Measurements from ENCODE around the gene FKBP6. TPM values are rescaled to one million over a fixed set of nuclear protein-coding genes. Genes with fewer than 3 reads are reported as not detected.

The FKBP6 gene
- total RNA-seq, 1 donor from 2014 or later = not detected

DNA sequence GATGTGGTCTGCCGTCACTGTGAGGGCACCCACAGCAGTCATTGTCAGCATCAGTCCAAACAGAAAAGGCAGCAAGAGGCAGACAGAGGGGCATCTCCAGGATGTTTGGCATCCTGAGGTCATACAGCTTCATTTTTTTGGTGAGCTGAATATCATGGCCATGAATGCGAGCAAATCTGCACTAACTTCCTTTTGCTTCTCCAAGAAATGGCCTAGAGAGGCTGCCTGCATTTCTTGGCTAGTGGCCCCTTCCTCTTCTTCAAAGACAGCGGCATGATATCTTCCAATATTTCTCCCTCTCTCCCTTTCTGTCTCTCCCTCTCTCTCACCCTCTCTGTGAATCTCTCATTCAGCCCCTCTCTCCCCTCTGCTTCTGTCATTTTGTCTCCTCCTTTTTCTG is 24.8 kb downstream of the FKBP6 start:
- H3K4me2 ChIP-seq (ENCODE audit: low read length) = no peak overlapping the region
- no peaks in the 10 kb centered on the region for H4K20me1 ChIP-seq (ENCODE audit: insufficient read depth, low read length)
- H2AFZ ChIP-seq (ENCODE audit: low read depth, low read length) = no peak overlapping the region
- peaks cover 13% of the 10 kb centered on the region for H3K27me3 ChIP-seq (ENCODE audit: insufficient read depth, low read length)
- no peak overlapping the region for H3K9ac ChIP-seq (ENCODE audit: low read length)
- H3K27ac ChIP-seq (ENCODE audit: low read depth, low read length) = no peak overlapping the region
- H3K27ac Mint-ChIP-seq (ENCODE audit: unreplicated experiment) = no peak overlapping the region
- peaks cover 6% of the 10 kb centered on the region for H3K4me1 Mint-ChIP-seq (ENCODE audit: low read depth, unreplicated experiment)
- no peak overlapping the region for H3K4me3 Mint-ChIP-seq (ENCODE audit: unreplicated experiment)
- H3K4me1 ChIP-seq (ENCODE audit: insufficient read depth, low read length) = no peaks in the 10 kb centered on the region
- no peaks in the 10 kb centered on the region for H3K79me2 ChIP-seq (ENCODE audit: insufficient read depth, low read length)
- no peak overlapping the region for H3K4me3 ChIP-seq (ENCODE audit: insufficient read depth, low read depth, low read length)
- no peaks in the 10 kb centered on the region for H3K36me3 ChIP-seq (ENCODE audit: insufficient read depth, low read length)
- H3K27me3 Mint-ChIP-seq (ENCODE audit: low read depth, unreplicated experiment) = no peaks in the 10 kb centered on the region
- H3K9me3 Mint-ChIP-seq (ENCODE audit: unreplicated experiment) = peaks cover 11% of the 10 kb centered on the region
- peaks cover 6% of the 10 kb centered on the region for H3K9me3 ChIP-seq (ENCODE audit: insufficient read depth, low read depth, low read length)
- DNase-seq (ENCODE audit: low read depth) = no peak
- peaks cover 4% of the 10 kb centered on the region for H3K36me3 Mint-ChIP-seq (ENCODE audit: low read depth, unreplicated experiment)
- no peak for FAIRE-seq
- TF ChIP-seq EZH2 (IDR thresholded peaks at IDR 0.05; ENCODE audit: insufficient read depth, low read length) = no peak
- TF ChIP-seq, protein P1, sequence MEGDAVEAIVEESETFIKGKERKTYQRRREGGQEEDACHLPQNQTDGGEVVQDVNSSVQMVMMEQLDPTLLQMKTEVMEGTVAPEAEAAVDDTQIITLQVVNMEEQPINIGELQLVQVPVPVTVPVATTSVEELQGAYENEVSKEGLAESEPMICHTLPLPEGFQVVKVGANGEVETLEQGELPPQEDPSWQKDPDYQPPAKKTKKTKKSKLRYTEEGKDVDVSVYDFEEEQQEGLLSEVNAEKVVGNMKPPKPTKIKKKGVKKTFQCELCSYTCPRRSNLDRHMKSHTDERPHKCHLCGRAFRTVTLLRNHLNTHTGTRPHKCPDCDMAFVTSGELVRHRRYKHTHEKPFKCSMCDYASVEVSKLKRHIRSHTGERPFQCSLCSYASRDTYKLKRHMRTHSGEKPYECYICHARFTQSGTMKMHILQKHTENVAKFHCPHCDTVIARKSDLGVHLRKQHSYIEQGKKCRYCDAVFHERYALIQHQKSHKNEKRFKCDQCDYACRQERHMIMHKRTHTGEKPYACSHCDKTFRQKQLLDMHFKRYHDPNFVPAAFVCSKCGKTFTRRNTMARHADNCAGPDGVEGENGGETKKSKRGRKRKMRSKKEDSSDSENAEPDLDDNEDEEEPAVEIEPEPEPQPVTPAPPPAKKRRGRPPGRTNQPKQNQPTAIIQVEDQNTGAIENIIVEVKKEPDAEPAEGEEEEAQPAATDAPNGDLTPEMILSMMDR (IDR thresholded peaks at IDR 0.05; ENCODE audit: insufficient read depth, low read depth, low read length) = no peak

DNA sequence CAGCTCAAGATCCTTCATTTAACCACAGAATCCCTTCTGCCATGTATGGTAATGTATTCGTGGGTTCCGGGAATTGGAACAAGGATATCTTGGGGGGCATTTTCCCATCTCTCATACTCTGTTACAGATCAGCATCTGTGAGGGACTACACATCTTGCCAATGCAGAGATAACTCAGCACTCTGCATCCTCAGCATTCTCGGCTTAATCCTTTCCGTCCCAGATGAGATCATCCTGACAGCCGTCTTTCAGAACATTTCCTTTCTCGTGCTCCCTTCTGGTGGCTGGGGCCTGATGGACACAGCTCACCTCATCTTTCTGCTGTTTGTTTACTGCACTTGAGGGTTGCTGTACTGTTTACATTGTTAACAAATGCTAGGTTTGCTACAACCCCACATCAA is 25.3 kb downstream of the FKBP6 start:
- FAIRE-seq = no peak
- DNase-seq (ENCODE audit: low read depth) = no peak
- H3K36me3 ChIP-seq (ENCODE audit: insufficient read depth, low read length) = no peaks in the 10 kb centered on the region

GRCh38 chr7:73354196-73354595 is 26.2 kb downstream of the FKBP6 start:
- Mint-ChIP-seq H3K4me3 (ENCODE audit: unreplicated experiment) (no peak overlapping the region), H3K4me1 (ENCODE audit: low read depth, unreplicated experiment) (peaks cover 8% of the 10 kb centered on the region), H3K36me3 (ENCODE audit: low read depth, unreplicated experiment) (peaks cover 4% of the 10 kb centered on the region), H3K27ac (ENCODE audit: unreplicated experiment) (no peak overlapping the region), H3K9me3 (ENCODE audit: unreplicated experiment) (peaks cover 7% of the 10 kb centered on the region), H3K27me3 (ENCODE audit: low read depth, unreplicated experiment) (peaks cover 4% of the 10 kb centered on the region)
- no peaks in the 10 kb centered on the region for H3K79me2 ChIP-seq (ENCODE audit: insufficient read depth, low read length)
- no peak overlapping the region for H3K4me3 ChIP-seq (ENCODE audit: insufficient read depth, low read depth, low read length)
- H4K20me1 ChIP-seq (ENCODE audit: insufficient read depth, low read length) = no peaks in the 10 kb centered on the region
- no peaks in the 10 kb centered on the region for H3K36me3 ChIP-seq (ENCODE audit: insufficient read depth, low read length)
- no peak for FAIRE-seq
- no peak overlapping the region for H3K27ac ChIP-seq (ENCODE audit: low read depth, low read length)
- no peak overlapping the region for H3K4me2 ChIP-seq (ENCODE audit: low read length)
- TF ChIP-seq, protein P1 (IDR thresholded peaks at IDR 0.05; ENCODE audit: insufficient read depth, low read depth, low read length) = no peak
- no peak for TF ChIP-seq EZH2 (IDR thresholded peaks at IDR 0.05; ENCODE audit: insufficient read depth, low read length)
- no peak overlapping the region for H3K9ac ChIP-seq (ENCODE audit: low read length)
- DNase-seq (ENCODE audit: low read depth) = no peak
- peaks cover 6% of the 10 kb centered on the region for H3K9me3 ChIP-seq (ENCODE audit: insufficient read depth, low read depth, low read length)
- H3K4me1 ChIP-seq (ENCODE audit: insufficient read depth, low read length) = peaks cover 4% of the 10 kb centered on the region
- H3K27me3 ChIP-seq (ENCODE audit: insufficient read depth, low read length) = peaks cover 10% of the 10 kb centered on the region
- no peak overlapping the region for H2AFZ ChIP-seq (ENCODE audit: low read depth, low read length)

More for the DNA sequence above, 25.3 kb downstream of the FKBP6 start:
- no peaks in the 10 kb centered on the region for H4K20me1 ChIP-seq (ENCODE audit: insufficient read depth, low read length)
- H3K27ac ChIP-seq (ENCODE audit: low read depth, low read length) = no peak overlapping the region
- H3K4me3 Mint-ChIP-seq (ENCODE audit: unreplicated experiment) = no peak overlapping the region
- no peak overlapping the region for H2AFZ ChIP-seq (ENCODE audit: low read depth, low read length)
- no peak overlapping the region for H3K9ac ChIP-seq (ENCODE audit: low read length)
- peaks cover 6% of the 10 kb centered on the region for H3K9me3 ChIP-seq (ENCODE audit: insufficient read depth, low read depth, low read length)
- TF ChIP-seq EZH2 (IDR thresholded peaks at IDR 0.05; ENCODE audit: insufficient read depth, low read length) = no peak
- TF ChIP-seq, protein P1 (IDR thresholded peaks at IDR 0.05; ENCODE audit: insufficient read depth, low read depth, low read length) = no peak
- peaks cover 8% of the 10 kb centered on the region for H3K9me3 Mint-ChIP-seq (ENCODE audit: unreplicated experiment)
- no peak overlapping the region for H3K4me2 ChIP-seq (ENCODE audit: low read length)
- H3K4me1 Mint-ChIP-seq (ENCODE audit: low read depth, unreplicated experiment) = peaks cover 8% of the 10 kb centered on the region
- peaks cover 4% of the 10 kb centered on the region for H3K36me3 Mint-ChIP-seq (ENCODE audit: low read depth, unreplicated experiment)
- H3K27me3 ChIP-seq (ENCODE audit: insufficient read depth, low read length) = peaks cover 12% of the 10 kb centered on the region
- H3K4me3 ChIP-seq (ENCODE audit: insufficient read depth, low read depth, low read length) = no peak overlapping the region
- H3K27ac Mint-ChIP-seq (ENCODE audit: unreplicated experiment) = peak overlapping the region; percentile 41
- H3K27me3 Mint-ChIP-seq (ENCODE audit: low read depth, unreplicated experiment) = peaks cover 3% of the 10 kb centered on the region
- H3K79me2 ChIP-seq (ENCODE audit: insufficient read depth, low read length) = no peaks in the 10 kb centered on the region
- H3K4me1 ChIP-seq (ENCODE audit: insufficient read depth, low read length) = peaks cover 3% of the 10 kb centered on the region
